Keratinocyte (primary cell): ENCODE data around the gene KLHDC4. TPM values are rescaled to one million over a fixed set of nuclear protein-coding genes. Genes with fewer than 3 reads are reported as not detected.

ENCODE experiments used
- DNase-seq: peaks from one replicate; pipeline ENCODE4 v3.0.0-alpha.2; 2011; ENCODE audit warnings: low read depth, missing footprints, low spot score
- FAIRE-seq: peaks from 2 replicates; lab custom pipeline; 2011; peaks lifted over from hg19 to GRCh38; lab: Jason Lieb, UNC
- H2AFZ ChIP-seq: 2 replicates; pipeline ENCODE4 v1.6.0; 2012; ENCODE audit warnings: low read length, control low read depth, inconsistent platforms; ENCODE audit not compliant: control insufficient read depth
- H3K27ac ChIP-seq: 2 replicates; pipeline ENCODE4 v1.5.1; 2011; ENCODE audit warnings: low read length; ENCODE audit not compliant: control insufficient read depth, insufficient read depth
- H3K27me3 ChIP-seq: 3 replicates; pipeline ENCODE4 v1.6.0; 2011; ENCODE audit warnings: low read length; ENCODE audit not compliant: control insufficient read depth, insufficient read depth; ENCODE audit errors: extremely low read depth
- H3K36me3 ChIP-seq, 2 experiments: 2 replicates in 1 of 2; 3 replicates in 1 of 2; pipeline ENCODE4 v1.5.1; 2011; ENCODE audit warnings: low read length in 2 of 2, mild to moderate bottlenecking in 1 of 2; ENCODE audit not compliant: control insufficient read depth in 2 of 2, insufficient read depth in 2 of 2; ENCODE audit errors: extremely low read depth in 1 of 2
- H3K4me1 ChIP-seq: 3 replicates; pipeline ENCODE4 v1.5.1; 2011; ENCODE audit warnings: low read length; ENCODE audit not compliant: control insufficient read depth, insufficient read depth; ENCODE audit errors: extremely low read depth
- H3K4me2 ChIP-seq: 3 replicates; pipeline ENCODE4 v1.6.0; 2011; ENCODE audit warnings: low read depth, low read length; ENCODE audit not compliant: control insufficient read depth, insufficient read depth; ENCODE audit errors: extremely low read depth
- H3K4me3 ChIP-seq, 3 experiments: fragments of 200-600 bp in 1 of 3; sonication (generic) in 1 of 3; 2 replicates in 2 of 3; 3 replicates in 1 of 3; pipeline ENCODE4 v1.5.1; 2011 to 2016; ENCODE audit warnings: low read length in 3 of 3, mild to moderate bottlenecking in 3 of 3, control low read depth in 2 of 3, inconsistent platforms in 1 of 3, low read depth in 1 of 3, mixed read lengths in 1 of 3, mixed run types in 1 of 3, moderate library complexity in 1 of 3; ENCODE audit not compliant: control insufficient read depth in 2 of 3, insufficient read depth in 2 of 3; ENCODE audit errors: extremely low read depth in 1 of 3
- H3K79me2 ChIP-seq: 2 replicates; pipeline ENCODE4 v1.6.0; 2012; ENCODE audit warnings: low read length; ENCODE audit not compliant: control insufficient read depth, insufficient read depth
- H3K9ac ChIP-seq: 3 replicates; pipeline ENCODE4 v1.6.0; 2011; ENCODE audit warnings: low read length; ENCODE audit not compliant: control insufficient read depth, insufficient read depth; ENCODE audit errors: extremely low read depth
- H3K9me1 ChIP-seq: 3 replicates; pipeline ENCODE4 v1.6.0; 2011; ENCODE audit warnings: low read length; ENCODE audit not compliant: control insufficient read depth, insufficient read depth; ENCODE audit errors: extremely low read depth
- H3K9me3 ChIP-seq: 2 replicates; pipeline ENCODE4 v1.5.1; 2012; ENCODE audit warnings: low read depth, low read length; ENCODE audit not compliant: control insufficient read depth
- H4K20me1 ChIP-seq: 3 replicates; pipeline ENCODE4 v1.6.0; 2011; ENCODE audit warnings: low read length; ENCODE audit not compliant: control insufficient read depth, insufficient read depth; ENCODE audit errors: extremely low read depth
- EZH2 ChIP-seq: IDR thresholded peaks from one replicate; pipeline ENCODE4 v1.6.1; 2012; ENCODE audit warnings: inconsistent platforms, mild to moderate bottlenecking, low read length, moderate library complexity
- dilution Hi-C: fragments of 300-500 bp; cut with MboI; formaldehyde crosslinking; loops from one replicate; pipeline ENCODE4 v1.7.0; 2020; ENCODE audit warnings: low sequenced_read_pairs; ENCODE audit not compliant: extremely low pct_ligation_motif_present
- polyA plus RNA-seq, 5 experiments: library from polyadenylated mRNA; depleted of rRNA in 3 of 5; stranded (reverse) in 3 of 5; stranded (forward) in 1 of 5; unstranded in 1 of 5; fragments of >200 nt; gene quantifications; 1 replicate in 1 of 5; 2 replicates in 3 of 5; 3 replicates in 1 of 5; pipeline versions ENCODE4 v1.2.1 to v1.2.3, GENCODE V29; 2011 to 2012; ENCODE audit warnings: missing spikeins in 2 of 5, low read depth in 1 of 5, low replicate concordance in 1 of 5
- TF ChIP-seq, protein P1 (sequence below), 3 experiments: IDR thresholded peaks in 1 of 3; conservative IDR thresholded peaks in 1 of 3; optimal IDR thresholded peaks in 1 of 3; 2 replicates in 2 of 3; 3 replicates in 1 of 3; pipeline versions ENCODE3 to v1.5.1; 2011; ENCODE audit warnings: low read length in 3 of 3, mild to moderate bottlenecking in 3 of 3, moderate library complexity in 2 of 3, control low read depth in 1 of 3, inconsistent platforms in 1 of 3; ENCODE audit not compliant: insufficient read depth in 2 of 3; ENCODE audit errors: extremely low read depth in 1 of 3

The KLHDC4 gene
- polyA plus RNA-seq, 1 donor (not counting 4 experiments of a cell fraction or from before 2014, with no cell fraction given), result 13.4 TPM

DNA sequence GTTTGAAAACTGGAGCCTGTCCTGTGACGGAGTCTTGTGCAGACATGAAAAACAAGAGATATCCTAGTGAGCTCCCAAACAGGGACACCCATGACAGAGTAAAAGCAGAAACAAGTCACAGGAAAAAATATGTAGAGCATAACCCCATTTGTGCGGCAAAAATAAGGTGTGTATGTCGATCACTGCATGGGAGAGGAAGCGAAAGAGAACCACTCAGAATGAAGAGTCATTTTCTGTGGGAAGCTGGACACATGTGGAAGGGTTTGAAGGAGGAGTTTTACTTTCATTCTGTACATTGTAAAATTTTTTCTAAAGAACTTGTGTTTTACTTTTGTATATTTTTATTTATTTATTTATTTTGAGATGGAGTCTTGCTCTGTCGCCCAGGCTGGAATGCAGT lies 91.4 kb downstream of the KLHDC4 start:
- dilution Hi-C loops, result no loop called here

DNA sequence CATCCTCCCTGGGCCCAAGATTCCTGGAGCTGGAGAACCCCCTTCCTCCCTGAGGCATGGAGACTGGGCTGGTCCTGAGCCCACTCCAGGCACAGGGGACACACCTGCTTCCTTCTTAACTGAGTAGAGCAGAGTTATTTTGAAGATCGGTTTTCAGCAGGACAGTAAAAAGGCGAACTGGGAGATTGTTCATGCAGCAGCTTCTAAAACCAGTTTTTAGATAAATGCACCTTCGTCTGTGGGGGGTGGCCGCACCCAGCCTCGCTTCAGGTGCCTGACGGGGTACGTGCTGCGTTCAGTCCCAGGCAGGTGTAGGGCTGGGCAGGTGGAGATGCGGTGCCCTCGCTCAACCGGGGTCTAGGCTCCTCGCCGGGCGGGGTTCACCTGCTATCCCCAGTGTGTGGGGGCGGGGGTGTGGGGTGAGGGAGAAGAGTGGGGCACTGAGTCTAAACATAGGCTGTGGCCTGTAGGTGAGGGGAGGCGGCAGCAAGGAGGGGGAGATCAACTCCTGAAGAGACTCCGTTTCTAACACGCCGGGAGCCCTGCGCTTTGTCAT lies 94.0 kb downstream of the KLHDC4 start:
- no peak for FAIRE-seq
- H3K27me3 ChIP-seq, result peaks cover 15% of the 10 kb centered on the region

More for the DNA sequence above, 91.4 kb downstream of the KLHDC4 start:
- DNase-seq (no peak), FAIRE-seq (no peak)
- no peaks in the 10 kb centered on the region for H3K9me3 ChIP-seq
- H3K4me1 ChIP-seq, result no peaks in the 10 kb centered on the region
- H3K9me1 ChIP-seq, result no peaks in the 10 kb centered on the region
- no peak overlapping the region for H3K4me2 ChIP-seq
- H4K20me1 ChIP-seq, result no peaks in the 10 kb centered on the region
- H3K36me3 ChIP-seq, result no peaks in the 10 kb centered on the region
- TF ChIP-seq, protein P1, sequence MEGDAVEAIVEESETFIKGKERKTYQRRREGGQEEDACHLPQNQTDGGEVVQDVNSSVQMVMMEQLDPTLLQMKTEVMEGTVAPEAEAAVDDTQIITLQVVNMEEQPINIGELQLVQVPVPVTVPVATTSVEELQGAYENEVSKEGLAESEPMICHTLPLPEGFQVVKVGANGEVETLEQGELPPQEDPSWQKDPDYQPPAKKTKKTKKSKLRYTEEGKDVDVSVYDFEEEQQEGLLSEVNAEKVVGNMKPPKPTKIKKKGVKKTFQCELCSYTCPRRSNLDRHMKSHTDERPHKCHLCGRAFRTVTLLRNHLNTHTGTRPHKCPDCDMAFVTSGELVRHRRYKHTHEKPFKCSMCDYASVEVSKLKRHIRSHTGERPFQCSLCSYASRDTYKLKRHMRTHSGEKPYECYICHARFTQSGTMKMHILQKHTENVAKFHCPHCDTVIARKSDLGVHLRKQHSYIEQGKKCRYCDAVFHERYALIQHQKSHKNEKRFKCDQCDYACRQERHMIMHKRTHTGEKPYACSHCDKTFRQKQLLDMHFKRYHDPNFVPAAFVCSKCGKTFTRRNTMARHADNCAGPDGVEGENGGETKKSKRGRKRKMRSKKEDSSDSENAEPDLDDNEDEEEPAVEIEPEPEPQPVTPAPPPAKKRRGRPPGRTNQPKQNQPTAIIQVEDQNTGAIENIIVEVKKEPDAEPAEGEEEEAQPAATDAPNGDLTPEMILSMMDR (optimal IDR thresholded peaks at IDR 0.05 in 1 of 3, IDR thresholded peaks at IDR 0.05 in 1 of 3, conservative IDR thresholded peaks at IDR 0.05 in 1 of 3; ENCODE audit: extremely low read depth in 1 of 3, insufficient read depth in 2 of 3, low read length in 3 of 3), result no peak
- no peak for TF ChIP-seq EZH2
- no peak overlapping the region for H3K27ac ChIP-seq
- no peak overlapping the region for H3K9ac ChIP-seq
- H3K27me3 ChIP-seq, result peaks cover 17% of the 10 kb centered on the region
- no peak overlapping the region for H2AFZ ChIP-seq
- H3K79me2 ChIP-seq, result no peaks in the 10 kb centered on the region
- no peak overlapping the region for H3K4me3 ChIP-seq

More for the DNA sequence above, 94.0 kb downstream of the KLHDC4 start:
- H3K4me2 ChIP-seq, result no peak overlapping the region
- no peaks in the 10 kb centered on the region for H3K9me3 ChIP-seq
- no peaks in the 10 kb centered on the region for H4K20me1 ChIP-seq
- TF ChIP-seq, protein P1 (optimal IDR thresholded peaks at IDR 0.05 in 1 of 3, IDR thresholded peaks at IDR 0.05 in 1 of 3, conservative IDR thresholded peaks at IDR 0.05 in 1 of 3; ENCODE audit: extremely low read depth in 1 of 3, insufficient read depth in 2 of 3, low read length in 3 of 3), result no peak
- TF ChIP-seq EZH2, result no peak
- H3K27ac ChIP-seq, result no peak overlapping the region
- H3K4me1 ChIP-seq, result no peaks in the 10 kb centered on the region
- no peaks in the 10 kb centered on the region for H3K36me3 ChIP-seq
- no peak overlapping the region for H3K4me3 ChIP-seq
- H3K9ac ChIP-seq, result no peak overlapping the region
- no peaks in the 10 kb centered on the region for H3K9me1 ChIP-seq
- H2AFZ ChIP-seq, result no peak overlapping the region
- dilution Hi-C loops, result no loop called here
- DNase-seq, result no peak
- H3K79me2 ChIP-seq, result no peaks in the 10 kb centered on the region
